ENCODE data around the gene APBA3.

GRCh38 chr19:3783660-3784584 lies 22.4 kb upstream of the APBA3 start:
- TF ChIP-seq CTCF (IDR thresholded peaks at IDR 0.05) = no peak
- no peak for TF ChIP-seq POLR2AphosphoS5 (IDR thresholded peaks at IDR 0.05)
- no peak for TF ChIP-seq EP300 (IDR thresholded peaks at IDR 0.05)
